HG03442 (cell line): ENCODE results near the gene ATP2B2.

ENCODE experiments used
- ATAC-seq: cut with Tn5 transposase; IDR thresholded peaks from one replicate; pipeline ENCODE4 v1.9.1; 2021; ENCODE audit warnings: mild to moderate bottlenecking, moderate library complexity; ENCODE audit not compliant: unreplicated experiment

Gene ATP2B2

GRCh38 chr3:10471054-10471688, 34.2 kb downstream of the ATP2B2 start:
- ATAC-seq: no peak

GRCh38 chr3:10470120-10471053, 35.0 kb downstream of the ATP2B2 start:
- ATAC-seq: no peak

- ATAC-seq: no peak
Measured at GRCh38 chr3:10469441-10470119, 35.8 kb downstream of the ATP2B2 start.

- no peak for ATAC-seq
Measured at GRCh38 chr3:10468613-10469354, 36.6 kb downstream of the ATP2B2 start.

- ATAC-seq: no peak
Measured at GRCh38 chr3:10467904-10468612, 37.3 kb downstream of the ATP2B2 start.

- no peak for ATAC-seq
Measured at GRCh38 chr3:10467204-10467603, 38.2 kb downstream of the ATP2B2 start.

- ATAC-seq: no peak
Measured at GRCh38 chr3:10466186-10466585, 39.2 kb downstream of the ATP2B2 start.

- no peak for ATAC-seq
Measured at GRCh38 chr3:10465161-10465560, 40.2 kb downstream of the ATP2B2 start.

GRCh38 chr3:10463533-10464434, 41.6 kb downstream of the ATP2B2 start:
- no peak for ATAC-seq

- ATAC-seq: no peak
Measured at GRCh38 chr3:10462641-10463532, 42.5 kb downstream of the ATP2B2 start.

- ATAC-seq: no peak
Measured at GRCh38 chr3:10460951-10461545, 44.3 kb downstream of the ATP2B2 start.

- ATAC-seq: no peak
Measured at GRCh38 chr3:10459954-10460754, 45.2 kb downstream of the ATP2B2 start.

- ATAC-seq: no peak
Measured at GRCh38 chr3:10457560-10457959, 47.8 kb downstream of the ATP2B2 start.

GRCh38 chr3:10456981-10457380, 48.4 kb downstream of the ATP2B2 start:
- ATAC-seq: no peak

GRCh38 chr3:10455545-10455914, 49.9 kb downstream of the ATP2B2 start:
- ATAC-seq: no peak

- ATAC-seq: no peak
Measured at GRCh38 chr3:10454907-10455544, 50.4 kb downstream of the ATP2B2 start.
